ENCODE results near the gene PHF2.

DNA sequence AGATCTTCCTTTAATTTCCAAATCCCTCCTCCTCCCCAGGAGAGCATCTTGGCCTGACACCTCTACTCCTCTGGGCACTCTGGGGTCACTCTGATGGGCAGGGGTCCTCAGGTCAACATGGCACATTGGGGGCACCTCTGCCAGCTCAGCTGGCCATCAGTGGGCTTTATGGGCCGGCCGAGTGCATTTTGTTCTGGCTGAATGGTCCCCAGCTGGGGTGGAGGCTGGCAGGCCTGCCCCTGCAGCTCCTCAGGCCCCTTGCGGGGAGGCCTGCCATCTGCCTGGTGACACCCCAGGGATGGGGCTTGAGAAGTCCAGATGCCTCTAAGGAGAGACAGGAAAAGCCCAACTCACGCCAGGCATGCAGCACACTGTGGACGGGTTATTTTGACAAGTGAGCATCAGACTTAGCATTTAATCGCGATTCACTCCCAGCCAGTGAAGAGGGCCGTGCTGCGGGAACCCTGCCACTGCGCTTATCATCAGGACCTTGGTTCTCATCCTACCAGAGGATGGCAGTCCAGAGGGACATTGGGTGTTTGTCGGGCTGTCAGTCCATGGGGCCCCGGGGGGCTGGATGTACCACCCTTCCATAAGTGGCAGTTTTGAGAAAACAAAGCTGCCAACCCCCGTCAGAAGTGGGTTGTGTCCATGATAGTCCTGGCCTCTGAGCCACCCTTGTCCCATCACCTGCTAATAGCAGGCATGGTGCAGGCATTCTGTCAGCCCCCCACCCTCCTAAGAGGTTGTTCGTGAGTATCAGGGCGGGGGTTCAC, 21.7 kb downstream of the PHF2 start:
- TF ChIP-seq, protein P1, sequence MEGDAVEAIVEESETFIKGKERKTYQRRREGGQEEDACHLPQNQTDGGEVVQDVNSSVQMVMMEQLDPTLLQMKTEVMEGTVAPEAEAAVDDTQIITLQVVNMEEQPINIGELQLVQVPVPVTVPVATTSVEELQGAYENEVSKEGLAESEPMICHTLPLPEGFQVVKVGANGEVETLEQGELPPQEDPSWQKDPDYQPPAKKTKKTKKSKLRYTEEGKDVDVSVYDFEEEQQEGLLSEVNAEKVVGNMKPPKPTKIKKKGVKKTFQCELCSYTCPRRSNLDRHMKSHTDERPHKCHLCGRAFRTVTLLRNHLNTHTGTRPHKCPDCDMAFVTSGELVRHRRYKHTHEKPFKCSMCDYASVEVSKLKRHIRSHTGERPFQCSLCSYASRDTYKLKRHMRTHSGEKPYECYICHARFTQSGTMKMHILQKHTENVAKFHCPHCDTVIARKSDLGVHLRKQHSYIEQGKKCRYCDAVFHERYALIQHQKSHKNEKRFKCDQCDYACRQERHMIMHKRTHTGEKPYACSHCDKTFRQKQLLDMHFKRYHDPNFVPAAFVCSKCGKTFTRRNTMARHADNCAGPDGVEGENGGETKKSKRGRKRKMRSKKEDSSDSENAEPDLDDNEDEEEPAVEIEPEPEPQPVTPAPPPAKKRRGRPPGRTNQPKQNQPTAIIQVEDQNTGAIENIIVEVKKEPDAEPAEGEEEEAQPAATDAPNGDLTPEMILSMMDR (conservative IDR thresholded peaks at IDR 0.05; ENCODE audit: low read depth in 2 of 2), result no peak
- TF ChIP-seq, protein P2, sequence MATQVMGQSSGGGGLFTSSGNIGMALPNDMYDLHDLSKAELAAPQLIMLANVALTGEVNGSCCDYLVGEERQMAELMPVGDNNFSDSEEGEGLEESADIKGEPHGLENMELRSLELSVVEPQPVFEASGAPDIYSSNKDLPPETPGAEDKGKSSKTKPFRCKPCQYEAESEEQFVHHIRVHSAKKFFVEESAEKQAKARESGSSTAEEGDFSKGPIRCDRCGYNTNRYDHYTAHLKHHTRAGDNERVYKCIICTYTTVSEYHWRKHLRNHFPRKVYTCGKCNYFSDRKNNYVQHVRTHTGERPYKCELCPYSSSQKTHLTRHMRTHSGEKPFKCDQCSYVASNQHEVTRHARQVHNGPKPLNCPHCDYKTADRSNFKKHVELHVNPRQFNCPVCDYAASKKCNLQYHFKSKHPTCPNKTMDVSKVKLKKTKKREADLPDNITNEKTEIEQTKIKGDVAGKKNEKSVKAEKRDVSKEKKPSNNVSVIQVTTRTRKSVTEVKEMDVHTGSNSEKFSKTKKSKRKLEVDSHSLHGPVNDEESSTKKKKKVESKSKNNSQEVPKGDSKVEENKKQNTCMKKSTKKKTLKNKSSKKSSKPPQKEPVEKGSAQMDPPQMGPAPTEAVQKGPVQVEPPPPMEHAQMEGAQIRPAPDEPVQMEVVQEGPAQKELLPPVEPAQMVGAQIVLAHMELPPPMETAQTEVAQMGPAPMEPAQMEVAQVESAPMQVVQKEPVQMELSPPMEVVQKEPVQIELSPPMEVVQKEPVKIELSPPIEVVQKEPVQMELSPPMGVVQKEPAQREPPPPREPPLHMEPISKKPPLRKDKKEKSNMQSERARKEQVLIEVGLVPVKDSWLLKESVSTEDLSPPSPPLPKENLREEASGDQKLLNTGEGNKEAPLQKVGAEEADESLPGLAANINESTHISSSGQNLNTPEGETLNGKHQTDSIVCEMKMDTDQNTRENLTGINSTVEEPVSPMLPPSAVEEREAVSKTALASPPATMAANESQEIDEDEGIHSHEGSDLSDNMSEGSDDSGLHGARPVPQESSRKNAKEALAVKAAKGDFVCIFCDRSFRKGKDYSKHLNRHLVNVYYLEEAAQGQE (IDR thresholded peaks at IDR 0.05; ENCODE audit: unreplicated experiment), result no peak
- no peak for TF ChIP-seq CREB1 (CRISPR knock-in tag; IDR thresholded peaks at IDR 0.05; ENCODE audit: low read depth)
- no peak for TF ChIP-seq EZH2phosphoT487 (IDR thresholded peaks at IDR 0.05; ENCODE audit: unreplicated experiment)
- no peak for TF ChIP-seq EZH2 (IDR thresholded peaks at IDR 0.05; ENCODE audit: low read depth, unreplicated experiment)
- TF ChIP-seq POLR2AphosphoS5 (IDR thresholded peaks at IDR 0.05; ENCODE audit: low read depth), result no peak
- TF ChIP-seq ZNF331 (CRISPR knock-in tag; IDR thresholded peaks at IDR 0.05; ENCODE audit: low read depth), result no peak
- TF ChIP-seq, protein P3, sequence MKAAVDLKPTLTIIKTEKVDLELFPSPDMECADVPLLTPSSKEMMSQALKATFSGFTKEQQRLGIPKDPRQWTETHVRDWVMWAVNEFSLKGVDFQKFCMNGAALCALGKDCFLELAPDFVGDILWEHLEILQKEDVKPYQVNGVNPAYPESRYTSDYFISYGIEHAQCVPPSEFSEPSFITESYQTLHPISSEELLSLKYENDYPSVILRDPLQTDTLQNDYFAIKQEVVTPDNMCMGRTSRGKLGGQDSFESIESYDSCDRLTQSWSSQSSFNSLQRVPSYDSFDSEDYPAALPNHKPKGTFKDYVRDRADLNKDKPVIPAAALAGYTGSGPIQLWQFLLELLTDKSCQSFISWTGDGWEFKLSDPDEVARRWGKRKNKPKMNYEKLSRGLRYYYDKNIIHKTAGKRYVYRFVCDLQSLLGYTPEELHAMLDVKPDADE (IDR thresholded peaks at IDR 0.05), result no peak
- no peak for TF ChIP-seq JUNB (IDR thresholded peaks at IDR 0.05; ENCODE audit: unreplicated experiment)
- TF ChIP-seq ZNF114 (CRISPR knock-in tag; IDR thresholded peaks at IDR 0.05), result no peak
- no peak for TF ChIP-seq STAT1 (IDR thresholded peaks at IDR 0.05; ENCODE audit: unreplicated experiment)
- TF ChIP-seq NANOG (IDR thresholded peaks at IDR 0.05; ENCODE audit: borderline replicate concordance), result no peak
